Stimulated activated CD4-positive, alpha-beta T cell treated with anti-CD3 and anti-CD28 coated beads, Interleukin-15, amount 100 ng/mL, for 48 hours (primary cell): ENCODE results near the gene MGAT5B.
"Not testable (repeated sequence)": the region's sequence is repeated elsewhere in the genome, so short reads cannot be mapped to it uniquely, and the experiment has no call there.

ENCODE experiments used
- DNase-seq, 2 donors: peaks; one replicate each; pipeline ENCODE4 v3.0.0-alpha.2; 2020; ENCODE audit warnings: low read depth in 2 of 2

MGAT5B gene

DNA sequence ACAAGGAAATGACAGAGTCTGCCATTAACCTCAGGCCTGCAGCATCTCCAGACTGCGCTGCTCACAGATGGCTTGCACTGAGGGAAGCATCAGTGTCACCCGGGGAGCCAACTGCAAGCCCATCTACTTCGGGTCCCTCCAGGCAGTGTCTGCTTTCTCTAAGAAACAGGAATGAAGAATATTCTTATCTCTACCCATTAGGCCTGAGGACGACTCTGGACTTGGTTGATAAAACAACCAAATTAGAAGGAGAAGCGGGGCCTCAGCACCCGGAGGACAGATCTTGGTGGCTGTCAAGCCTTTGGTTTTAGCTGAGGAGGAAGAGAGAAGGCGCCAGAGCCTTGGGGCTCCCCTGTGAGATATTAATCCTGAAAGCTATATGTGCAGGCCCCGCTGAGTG, 19.5 kb upstream of the MGAT5B start:
- no peak for DNase-seq

DNA sequence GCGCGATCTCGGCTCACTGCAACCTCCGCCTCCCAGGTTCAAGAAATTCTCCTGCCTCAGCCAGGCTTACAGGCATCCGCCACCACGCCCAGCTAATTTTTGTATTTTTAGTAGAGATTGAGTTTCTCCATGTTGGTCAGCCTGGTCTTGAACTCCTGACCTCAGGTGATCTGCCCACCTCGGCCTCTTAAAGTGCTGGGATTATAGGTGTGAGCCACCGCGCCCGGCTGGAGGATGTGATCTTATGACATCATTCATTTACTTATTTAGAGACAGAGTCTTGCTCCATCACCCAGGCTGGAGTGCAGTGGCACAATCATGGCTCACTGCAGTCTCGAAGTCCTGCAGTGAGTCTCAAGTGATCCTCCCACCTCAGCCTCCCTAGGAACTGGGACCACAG, 19.0 kb upstream of the MGAT5B start:
- DNase-seq, result not testable (repeated sequence)

DNA sequence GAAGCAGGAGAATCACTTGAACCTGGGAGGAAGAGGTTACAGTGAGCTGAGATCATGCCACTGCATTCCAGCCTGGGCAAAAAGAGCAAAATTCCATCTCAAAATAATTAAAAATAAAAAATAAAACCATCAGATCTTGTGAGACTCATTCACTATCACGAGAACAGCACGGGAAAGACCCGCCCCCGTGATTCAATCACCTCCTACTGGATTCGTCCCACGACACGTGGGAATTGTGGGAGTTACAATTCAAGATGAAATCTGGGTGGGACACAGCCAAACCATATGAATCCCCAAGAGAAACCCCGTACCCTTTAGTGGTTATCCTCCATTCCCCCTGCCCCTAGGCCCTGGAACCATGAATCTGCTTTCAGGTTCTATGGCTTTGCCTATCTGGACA, 15.4 kb upstream of the MGAT5B start:
- no peak for DNase-seq

DNA sequence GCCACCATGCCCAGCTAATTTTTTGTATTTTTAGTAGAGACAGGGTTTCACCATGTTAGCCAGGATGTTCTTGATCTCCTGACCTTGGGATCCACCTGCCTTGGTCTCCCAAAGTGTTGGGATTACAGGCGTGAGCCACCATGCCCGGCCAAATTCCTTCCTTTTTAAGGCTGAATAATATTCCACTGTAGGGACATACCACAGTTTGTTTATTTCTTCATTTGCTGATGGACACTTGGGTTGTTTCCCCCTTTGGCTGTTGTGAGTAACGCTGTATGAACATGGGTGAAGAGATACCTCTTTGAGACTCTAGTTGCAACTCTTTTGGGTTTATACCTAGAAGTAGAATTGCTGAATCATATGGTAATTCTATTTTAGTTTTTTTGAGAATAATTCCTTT, 13.1 kb upstream of the MGAT5B start:
- DNase-seq, result no peak

DNA sequence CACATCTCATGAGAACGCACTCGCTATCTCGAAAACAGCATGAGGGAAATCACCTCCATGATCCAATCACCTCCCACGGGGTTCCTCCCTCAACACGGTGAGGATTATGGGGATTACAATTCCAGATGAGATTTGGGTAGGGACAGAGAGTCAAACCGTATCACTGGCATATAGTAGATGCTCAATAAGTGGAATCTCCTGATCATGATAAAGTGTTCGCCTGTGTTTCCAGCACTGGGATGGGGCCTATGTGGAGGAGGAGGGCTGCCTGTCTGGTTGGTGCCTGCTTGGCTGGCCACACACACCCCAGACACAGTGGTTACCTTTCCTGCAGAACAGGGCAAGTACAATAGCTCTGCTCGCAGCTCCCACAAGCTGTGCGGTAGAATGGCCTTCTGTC, 6.1 kb upstream of the MGAT5B start:
- no peak for DNase-seq

DNA sequence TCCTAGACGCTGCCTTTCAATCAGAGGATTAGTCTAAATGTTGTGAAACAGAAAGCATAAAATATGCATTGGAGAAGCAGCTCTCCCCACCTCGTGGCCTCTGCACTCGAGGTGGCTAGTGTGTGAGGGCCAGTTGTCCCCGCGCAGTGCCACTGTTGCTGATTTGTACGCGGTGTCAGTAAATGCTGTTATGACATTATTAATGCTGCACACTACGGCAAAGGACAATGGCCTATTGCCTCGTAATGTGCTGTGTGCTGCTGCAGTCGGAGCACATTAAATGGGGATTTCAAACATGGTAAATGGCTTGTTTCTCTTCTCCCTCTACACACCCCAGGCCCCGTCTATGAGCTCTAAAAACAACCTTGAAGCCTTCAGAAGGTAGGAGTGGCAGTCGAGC, 5.7 kb upstream of the MGAT5B start:
- no peak for DNase-seq

DNA sequence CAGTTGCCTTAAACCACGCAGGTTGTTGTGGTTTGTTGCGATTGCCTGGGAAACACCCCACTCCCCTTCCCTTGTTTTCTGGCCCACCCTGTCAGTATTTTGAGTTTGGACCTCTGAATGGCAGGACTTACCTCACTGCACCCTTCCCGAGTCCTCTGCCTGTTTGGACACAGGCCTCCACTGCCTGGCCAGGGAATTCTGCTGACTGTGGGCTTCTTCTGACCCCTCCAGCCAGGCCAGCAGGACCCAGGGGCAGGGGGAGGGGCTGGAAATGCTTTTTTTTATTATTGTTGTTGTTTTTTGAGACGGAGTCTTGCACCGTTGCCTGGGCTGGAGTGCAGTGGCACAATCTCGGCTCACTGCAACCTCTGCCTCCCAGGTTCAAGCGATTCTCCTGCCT, 4.2 kb upstream of the MGAT5B start:
- DNase-seq, result no peak

DNA sequence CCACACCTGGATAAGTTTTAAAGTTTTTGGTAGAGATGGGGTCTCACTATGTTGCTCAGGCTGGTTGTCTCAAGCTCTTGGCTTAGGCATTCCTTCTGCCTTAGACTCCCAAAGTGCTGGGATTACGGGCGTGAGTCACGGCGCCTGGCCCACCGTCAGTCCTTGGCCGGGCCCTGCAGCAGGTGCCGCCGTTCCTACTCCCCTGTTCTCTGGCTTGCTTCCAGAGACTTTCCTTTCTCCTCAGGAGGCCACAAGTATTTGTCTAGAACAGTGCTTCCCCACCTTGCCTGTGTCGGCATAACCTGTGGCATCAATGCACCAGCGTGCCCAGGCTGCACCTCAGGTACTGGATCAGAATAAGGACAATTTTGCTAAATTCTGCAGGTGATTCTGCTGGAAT, 3.0 kb upstream of the MGAT5B start:
- no peak for DNase-seq

DNA sequence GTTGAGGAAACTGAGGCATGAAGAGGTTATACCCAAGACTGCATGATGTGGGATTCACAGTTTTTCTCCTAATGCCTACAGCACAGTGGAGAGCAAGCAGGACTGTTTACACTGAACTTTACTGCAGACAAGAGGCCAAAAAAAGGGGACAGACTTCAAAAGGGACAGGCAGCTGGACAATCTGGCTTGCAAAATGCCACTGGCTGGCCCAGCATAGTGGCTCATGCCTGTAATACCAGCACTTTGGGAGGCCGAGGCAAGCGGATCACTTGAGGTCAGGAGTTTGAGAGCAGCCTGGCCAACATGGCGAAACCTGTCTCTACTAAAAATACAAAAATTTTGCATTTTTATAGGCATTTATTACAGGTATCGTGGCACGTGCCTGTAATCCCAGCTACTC, 2.0 kb upstream of the MGAT5B start:
- no peak for DNase-seq

DNA sequence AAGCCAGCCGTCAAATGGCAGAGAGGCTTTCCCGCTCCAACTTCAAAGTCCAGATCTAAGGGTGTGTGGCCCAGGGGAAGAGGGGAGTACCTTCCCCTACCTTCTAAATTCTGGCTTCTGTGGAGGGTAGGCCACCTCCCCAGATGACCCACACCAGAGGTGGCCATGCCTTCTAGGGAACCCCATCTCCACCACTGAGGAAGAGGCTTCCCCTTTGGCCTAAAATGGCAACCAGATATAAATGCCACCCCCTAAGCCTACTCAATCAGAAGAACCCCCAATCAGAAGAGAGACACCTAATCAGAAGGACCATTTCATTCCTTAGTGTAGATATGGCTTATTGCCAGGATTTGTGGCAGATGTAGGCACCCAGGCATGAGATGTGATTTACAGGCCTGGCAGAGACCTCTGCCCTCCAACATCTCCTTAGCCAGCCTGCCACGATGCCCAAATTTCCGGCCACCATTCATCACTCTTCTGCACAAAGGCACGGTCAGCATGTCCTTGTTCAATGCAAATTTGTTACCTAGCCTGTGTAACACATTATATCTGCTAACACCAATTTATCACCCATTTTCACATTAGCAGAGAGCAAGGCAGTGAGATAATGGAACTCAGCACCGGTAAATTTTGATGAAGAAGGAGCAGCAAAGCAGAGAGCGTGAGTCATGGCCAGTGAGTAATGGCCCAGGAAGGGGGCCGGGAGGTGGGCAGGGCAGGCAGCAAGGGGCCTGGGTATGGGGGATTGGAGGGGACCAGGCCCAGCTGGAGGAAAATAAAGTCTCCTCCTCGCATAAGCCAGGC, 1.2 kb upstream of the MGAT5B start:
- no peak for DNase-seq

DNA sequence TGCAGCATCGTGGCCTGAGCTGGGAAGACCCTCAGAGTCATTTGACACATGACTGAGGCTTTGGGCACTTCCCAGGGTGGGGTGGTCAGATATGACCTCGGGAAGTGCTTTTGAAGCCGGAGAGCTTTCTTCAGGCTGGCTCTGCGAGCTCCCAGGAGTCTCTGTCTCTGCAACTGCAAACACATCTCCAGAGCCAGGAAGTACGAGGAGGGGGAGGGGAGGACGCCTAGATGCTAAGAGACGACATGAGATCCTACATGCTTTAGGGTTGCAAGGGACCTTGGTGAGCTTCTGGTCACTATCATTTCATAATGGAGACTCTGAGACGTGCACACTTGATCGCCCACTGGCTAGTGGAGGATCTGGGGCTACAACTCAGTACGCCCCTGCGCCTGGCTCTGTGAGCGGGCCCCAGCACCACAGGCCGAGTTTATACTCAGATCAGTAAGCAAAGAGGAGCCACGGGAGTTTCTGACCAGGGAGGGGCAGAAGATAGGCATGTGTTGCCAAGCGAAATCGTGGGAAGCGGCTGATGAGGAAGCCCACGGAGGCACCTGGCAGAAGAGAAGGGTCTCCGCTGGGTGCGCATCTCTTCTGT, 527 bp upstream of the MGAT5B start:
- no peak for DNase-seq

DNA sequence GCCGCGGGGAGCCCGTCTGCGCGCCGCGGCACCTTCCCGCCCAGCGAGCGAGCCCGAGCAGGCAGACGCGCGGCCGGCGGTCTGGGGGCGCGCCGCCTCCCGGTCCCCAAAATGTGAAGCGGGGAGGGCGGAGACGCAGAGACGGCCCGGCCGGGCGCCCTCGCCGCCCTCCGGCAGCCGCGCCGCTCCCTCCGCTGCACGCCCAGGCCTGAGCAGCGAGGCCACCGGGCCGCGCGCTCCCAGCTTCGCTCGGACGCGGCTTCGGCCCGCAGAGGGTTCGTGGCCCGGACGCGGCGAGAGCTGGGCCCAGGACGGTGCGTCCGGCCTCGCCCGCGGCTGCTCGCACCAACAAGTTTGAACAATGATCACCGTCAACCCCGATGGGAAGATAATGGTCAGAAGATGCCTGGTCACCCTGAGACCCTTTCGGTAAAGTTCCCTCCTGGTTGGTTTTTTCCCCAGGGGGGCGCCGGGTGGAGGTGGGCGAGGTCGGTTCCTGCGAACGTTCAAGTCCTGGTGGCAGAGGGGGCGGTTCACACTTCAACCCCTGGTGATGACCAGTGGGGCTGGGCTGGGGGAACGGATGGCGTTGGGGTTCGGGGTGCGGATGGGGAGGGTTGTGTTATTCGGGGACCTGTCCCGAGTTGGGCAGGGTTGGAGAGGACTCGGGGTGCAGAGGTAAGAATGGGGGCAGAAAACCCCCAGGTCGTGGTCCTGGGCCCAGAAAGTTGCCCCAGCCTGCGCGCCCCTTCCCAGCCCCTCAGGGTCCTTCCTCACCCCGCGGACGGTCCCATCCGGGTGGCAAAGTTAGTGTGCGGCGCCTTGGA, 678 bp downstream of the MGAT5B start:
- no peak for DNase-seq

DNA sequence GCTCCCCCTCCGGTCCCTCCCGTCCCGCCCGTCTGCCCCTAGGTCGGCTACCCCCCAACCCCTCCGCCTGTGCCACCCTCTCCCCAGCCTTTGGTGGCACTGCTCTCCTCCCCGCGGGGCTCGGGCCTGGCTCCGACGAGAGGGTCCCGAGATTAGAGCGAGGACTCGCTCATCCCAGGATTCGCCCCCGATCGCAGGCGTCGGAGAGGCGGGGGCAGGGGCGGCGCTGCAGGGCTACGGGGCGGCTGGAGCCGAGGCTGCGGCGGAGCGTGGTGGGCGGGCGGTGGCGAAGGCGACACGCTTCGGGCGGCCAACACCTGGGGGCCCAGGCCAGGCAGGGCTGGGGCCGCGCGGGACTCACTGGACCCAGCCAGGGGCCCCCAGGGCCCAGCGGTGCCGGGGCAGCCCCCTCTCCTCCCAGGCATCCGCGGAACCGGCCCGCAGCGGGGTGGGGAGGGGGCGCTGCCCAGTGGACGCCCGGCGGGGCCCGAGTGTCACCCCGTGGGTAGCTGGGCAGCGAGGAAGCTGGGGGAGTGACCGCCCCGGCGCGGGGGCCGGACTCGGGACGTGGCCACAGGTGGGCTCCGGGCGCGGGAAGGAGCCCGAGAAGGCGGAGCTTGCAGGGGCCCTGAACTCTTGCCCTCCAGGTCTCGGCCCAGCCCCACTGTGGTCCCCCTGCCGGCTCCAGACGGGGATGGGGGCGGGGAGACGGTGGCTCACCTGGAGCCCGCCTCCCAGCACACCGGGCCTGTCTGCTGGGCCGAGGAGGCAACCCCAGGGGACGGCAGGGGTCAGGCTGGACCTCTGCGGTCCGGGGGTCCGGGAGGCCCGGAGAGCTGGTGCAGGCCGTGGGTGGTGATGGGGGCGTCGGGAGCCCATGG, 1.5 kb downstream of the MGAT5B start:
- DNase-seq, result no peak

DNA sequence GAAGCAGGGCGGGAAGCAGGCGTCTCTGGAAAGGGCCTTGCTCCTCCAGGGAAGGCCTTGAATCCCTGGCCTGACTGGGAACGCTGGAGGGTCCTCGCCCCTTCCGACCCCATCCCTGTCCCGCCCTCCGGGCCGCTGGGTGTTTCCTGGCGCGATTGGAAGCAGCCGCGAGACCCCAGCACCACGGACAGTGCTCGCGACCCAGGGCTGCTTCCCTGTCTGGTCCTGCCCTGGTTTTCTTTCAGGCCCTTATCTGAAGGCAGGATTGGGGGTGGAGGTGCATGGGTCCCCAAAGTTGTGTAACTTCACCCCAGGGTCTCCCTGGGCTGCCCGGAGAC, 2.1 kb downstream of the MGAT5B start:
- DNase-seq, result no peak

DNA sequence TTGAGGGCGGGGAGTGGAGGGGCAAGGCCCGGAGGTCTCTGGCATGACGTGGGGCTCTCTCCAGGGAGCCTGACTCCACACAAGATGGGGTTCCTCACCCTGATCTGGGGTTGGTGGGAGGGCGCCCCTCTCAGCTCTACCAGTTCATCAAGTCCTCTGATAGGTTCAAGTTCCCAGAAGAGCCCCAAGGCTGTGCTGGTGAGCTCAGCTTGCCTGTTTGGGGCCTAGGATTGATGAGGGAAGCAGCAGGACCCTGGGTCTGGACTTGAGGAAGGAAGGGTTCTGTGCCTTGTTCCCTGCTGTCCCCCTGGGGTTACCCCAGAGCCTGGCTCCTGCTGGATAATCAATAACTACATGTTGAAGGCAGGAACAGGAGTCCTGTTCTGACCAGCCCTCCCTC, 3.5 kb downstream of the MGAT5B start:
- DNase-seq, result no peak

DNA sequence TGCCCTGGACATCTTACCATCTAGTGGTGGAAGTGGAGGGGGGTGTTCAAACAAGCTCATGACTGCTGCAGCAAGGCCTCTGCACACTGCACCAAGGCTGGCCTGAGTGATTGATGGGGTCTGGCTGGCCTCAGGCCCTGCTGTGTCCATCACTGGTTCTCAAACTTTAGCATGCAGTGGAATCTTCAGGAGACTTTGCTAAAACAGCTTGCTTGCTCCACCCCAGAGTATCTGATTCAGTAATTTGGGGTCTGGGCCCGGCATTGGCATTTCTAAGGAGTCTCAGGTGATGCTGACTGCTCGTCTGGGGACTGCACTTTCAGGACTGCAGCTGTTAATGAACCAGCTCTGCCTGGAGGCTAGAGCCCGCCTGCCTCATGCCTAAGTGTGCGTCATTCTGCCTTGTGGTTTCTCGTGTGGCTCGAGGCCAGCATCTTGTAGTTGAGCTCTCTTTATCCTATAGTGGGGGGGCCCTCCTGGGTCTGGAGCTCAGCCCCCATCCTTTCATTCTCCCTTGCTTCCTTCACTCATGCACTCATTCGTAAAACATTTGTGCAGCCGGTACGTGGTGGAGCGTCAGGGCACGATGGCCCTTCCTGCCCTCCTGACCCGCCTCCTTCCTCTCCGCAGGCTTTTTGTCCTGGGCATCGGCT, 4.1 kb downstream of the MGAT5B start:
- DNase-seq, result no peak

DNA sequence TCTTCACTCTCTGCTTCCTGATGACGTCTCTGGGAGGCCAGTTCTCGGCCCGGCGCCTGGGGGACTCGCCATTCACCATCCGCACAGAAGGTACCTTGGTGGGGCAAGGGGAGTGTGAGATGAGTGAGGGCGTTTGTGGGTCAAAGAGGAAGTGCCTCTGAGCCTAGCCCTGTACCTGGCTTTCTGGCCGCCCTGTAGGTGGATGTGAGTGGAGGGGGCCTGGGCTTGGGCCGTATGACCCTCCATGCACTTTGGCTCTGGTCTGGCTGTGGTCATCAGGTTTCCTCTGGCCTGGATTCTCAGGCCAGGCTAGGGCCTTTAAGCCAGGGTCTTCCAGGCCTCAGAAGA, 4.6 kb downstream of the MGAT5B start:
- no peak for DNase-seq

DNA sequence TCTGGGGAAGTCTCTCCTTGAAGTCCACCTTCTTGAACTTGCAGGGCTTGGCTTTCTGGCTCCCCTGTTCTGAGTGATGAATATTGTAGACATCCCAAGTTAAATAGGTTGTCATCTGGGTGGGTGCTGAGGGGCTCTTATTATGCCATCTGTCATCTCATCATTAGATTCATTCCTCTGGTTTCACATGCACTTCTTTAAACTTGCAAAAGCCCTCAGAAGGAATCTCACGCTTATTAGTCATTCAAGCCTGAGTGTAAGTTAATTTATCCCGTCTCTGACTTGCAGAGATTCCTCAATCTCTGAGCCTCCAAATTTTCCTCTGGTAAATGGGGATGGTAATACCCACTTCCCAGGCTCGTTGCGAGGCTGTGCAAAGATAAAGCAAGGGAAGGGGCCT, 5.7 kb downstream of the MGAT5B start:
- DNase-seq, result no peak

DNA sequence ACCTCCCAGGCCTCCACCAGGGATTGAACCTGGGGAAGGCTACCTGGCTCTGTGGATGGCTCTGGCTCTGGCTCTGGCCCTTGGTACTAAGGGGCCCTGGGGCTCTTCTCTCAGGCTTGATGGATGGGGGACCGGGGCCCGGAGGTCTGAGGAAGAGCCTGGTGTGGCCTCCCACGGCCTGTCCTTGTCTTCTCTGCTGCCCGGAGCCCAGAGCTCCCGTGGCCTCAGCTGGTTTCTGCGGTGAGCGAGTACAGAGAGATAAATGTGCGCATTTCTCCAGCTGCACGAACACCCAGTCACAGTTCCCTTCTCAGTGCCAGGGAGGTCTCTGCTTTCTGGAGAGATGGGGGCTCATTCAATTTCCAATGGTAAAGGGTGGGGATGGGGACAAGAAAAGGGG, 9.2 kb downstream of the MGAT5B start:
- DNase-seq, result no peak

DNA sequence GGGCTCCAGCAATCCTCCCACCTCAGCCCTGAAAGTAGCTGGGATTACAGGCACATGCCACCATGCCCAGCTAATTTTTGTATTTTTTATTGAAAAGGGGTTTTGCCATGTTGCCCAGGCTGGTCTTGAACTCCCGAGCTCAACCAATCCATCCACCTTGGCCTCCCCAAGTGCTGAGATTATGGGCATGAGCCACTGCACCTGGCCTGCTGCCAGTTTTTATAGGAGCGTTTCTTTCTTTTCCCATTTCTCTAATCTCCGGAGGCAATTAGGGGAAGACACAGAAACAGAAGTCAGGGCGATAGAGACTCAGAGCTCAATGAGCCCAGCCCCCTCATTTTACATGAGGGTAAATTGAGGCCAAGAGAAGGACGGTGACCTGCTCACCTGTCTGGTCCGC, 10.4 kb downstream of the MGAT5B start:
- DNase-seq, result no peak

DNA sequence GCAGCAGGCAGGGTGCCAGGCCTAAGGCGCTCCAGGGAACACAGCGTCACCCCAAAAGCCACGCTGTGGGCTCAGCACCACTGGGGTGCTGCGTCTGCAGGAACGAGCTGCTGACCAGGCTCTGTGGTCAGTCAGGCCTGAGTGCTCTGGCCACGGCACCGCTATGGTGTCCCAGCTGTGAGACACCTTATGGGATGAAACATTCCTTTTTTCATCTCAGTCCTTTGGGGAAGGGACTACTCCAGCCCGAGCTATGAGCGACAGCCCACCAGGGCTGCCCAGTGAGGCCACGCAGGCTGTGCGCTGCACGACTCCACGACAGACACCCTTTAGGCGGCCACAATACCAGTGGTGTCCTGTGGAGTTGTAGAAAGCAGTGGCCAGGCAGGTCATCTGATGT, 11.1 kb downstream of the MGAT5B start:
- DNase-seq, result no peak

DNA sequence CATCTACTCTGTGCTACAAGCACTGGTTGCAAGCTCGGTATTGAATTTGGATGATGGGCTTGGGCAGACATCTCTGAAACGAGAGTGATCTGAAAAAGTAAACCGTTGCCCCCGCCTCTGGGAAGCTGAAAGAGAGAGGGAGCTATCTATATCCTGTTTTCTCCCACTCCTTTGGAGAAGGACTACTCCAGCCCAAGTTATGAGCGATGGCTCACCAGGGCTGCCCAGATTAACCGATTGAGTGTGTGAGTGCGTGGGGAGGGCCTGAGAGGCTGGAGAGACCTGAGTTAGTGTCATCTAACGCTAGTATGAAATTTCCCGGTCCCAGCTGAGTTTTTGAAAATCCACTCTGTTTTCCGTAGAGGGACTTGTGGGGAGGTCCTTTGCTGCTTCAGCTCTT, 11.5 kb downstream of the MGAT5B start:
- DNase-seq, result no peak
